ENCODE data around the gene NOTCH4.

DNA sequence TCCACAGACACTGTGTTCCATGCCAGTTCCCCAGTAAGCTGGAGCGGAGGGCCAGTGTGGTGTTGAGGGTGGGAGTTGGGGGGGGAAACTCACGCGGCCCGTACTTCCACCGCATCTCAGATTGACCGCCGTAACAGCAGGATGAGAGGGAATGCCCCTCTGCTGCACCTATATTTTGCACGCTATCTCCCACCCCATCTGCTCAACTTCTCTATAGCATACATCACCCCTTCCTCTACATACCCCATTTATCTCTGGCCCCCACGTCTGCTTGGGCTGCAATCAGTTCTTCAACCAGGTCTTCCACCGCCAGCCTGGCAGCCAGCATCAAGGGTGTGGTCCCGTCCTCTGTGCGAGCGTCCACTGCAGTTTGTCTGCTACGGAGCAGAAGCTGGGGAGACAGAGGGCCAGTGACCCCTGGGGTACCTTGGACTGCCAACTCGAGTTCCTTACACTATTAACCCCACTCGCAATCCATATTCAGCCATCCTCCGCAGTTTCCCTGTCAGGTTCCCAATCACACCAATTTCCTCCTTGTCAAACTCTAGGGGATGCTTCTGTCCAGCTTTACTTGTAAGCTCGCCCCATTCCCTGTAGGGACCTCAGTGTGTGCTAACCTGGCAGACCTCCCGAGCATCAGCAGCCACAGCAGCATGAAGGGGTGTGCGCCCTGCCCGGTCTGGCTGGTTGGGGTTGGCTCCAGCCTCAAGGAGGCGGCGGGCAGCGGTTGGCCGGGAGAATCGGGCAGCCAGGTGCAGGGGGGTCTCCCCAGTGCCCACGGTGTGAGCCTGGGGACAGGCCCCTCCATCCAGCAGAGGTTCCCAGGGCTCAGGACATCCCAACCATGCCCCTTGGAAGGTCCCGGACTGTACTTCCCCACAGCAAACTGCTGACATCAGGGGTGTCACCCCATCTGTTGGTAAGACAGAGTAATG lies 26.9 kb downstream of the NOTCH4 start:
- TF ChIP-seq, protein P1, sequence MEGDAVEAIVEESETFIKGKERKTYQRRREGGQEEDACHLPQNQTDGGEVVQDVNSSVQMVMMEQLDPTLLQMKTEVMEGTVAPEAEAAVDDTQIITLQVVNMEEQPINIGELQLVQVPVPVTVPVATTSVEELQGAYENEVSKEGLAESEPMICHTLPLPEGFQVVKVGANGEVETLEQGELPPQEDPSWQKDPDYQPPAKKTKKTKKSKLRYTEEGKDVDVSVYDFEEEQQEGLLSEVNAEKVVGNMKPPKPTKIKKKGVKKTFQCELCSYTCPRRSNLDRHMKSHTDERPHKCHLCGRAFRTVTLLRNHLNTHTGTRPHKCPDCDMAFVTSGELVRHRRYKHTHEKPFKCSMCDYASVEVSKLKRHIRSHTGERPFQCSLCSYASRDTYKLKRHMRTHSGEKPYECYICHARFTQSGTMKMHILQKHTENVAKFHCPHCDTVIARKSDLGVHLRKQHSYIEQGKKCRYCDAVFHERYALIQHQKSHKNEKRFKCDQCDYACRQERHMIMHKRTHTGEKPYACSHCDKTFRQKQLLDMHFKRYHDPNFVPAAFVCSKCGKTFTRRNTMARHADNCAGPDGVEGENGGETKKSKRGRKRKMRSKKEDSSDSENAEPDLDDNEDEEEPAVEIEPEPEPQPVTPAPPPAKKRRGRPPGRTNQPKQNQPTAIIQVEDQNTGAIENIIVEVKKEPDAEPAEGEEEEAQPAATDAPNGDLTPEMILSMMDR (IDR thresholded peaks at IDR 0.05; ENCODE audit: extremely low read depth in 1 of 2, insufficient read depth in 1 of 2, low read depth in 1 of 2, low read length in 2 of 2): no peak
- TF ChIP-seq POLR2A (IDR thresholded peaks at IDR 0.05; ENCODE audit: low read depth, low read length) (no peak), MYC (IDR thresholded peaks at IDR 0.05; ENCODE audit: low read depth, low read length) (no peak), POLR2AphosphoS5 (IDR thresholded peaks at IDR 0.05; ENCODE audit: insufficient read depth, low read depth, low read length) (peak; percentile 48), EZH2 (IDR thresholded peaks at IDR 0.05; ENCODE audit: borderline replicate concordance, low read depth, low read length, severe bottlenecking) (no peak)

All from endothelial cell of umbilical vein (primary cell).